K562 (cell line): Measurements from ENCODE around the gene LCE7A.

Experiments
- CEBPB ChIP-seq: fragments of 450-650 bp; IDR thresholded peaks from 2 replicates; pipeline ENCODE4 v1.6.1; 2016; ENCODE audit warnings: missing genetic modification characterization, missing compliant biosample characterization
- EGR1 ChIP-seq: fragments of 450-650 bp; conservative IDR thresholded peaks from 2 replicates; pipeline ENCODE4 v1.6.1; 2017; ENCODE audit warnings: mild to moderate bottlenecking
- HNRNPL ChIP-seq: fragments of 200-400 bp; formaldehyde crosslinking; IDR thresholded peaks from 2 replicates; pipeline ENCODE4 v1.6.1; 2017; ENCODE audit warnings: low read depth, mild to moderate bottlenecking, low read length
- KLF13 ChIP-seq: fragments of 450-650 bp; IDR thresholded peaks from 2 replicates; pipeline ENCODE4 v1.6.1; 2016; ENCODE audit warnings: missing genetic modification characterization, low read depth, mild to moderate bottlenecking, missing compliant biosample characterization, moderate library complexity, borderline replicate concordance
- MNT ChIP-seq, 2 experiments: fragments of 450-650 bp; conservative IDR thresholded peaks; 2 replicates each; pipeline ENCODE4 v1.6.1; 2017; ENCODE audit warnings: mild to moderate bottlenecking in 2 of 2, moderate library complexity in 2 of 2
- NCOA2 ChIP-seq, 2 experiments: fragments of 450-650 bp; IDR thresholded peaks; 2 replicates each; pipeline ENCODE4 v1.6.1; 2018; ENCODE audit warnings: mild to moderate bottlenecking in 2 of 2, moderate library complexity in 1 of 2; ENCODE audit not compliant: partially characterized antibody in 2 of 2
- NR2C1 ChIP-seq, 2 experiments: fragments of 450-650 bp; IDR thresholded peaks; 2 replicates each; pipeline ENCODE4 v1.6.1; 2017; ENCODE audit warnings: mild to moderate bottlenecking in 2 of 2, antibody characterized with exemption in 1 of 2, inconsistent platforms in 1 of 2, missing compliant biosample characterization in 1 of 2, missing genetic modification characterization in 1 of 2
- PRDM10 ChIP-seq: fragments of 450-650 bp; IDR thresholded peaks from 2 replicates; pipeline ENCODE4 v1.6.1; 2018; ENCODE audit not compliant: partially characterized antibody
- U2AF2 ChIP-seq: fragments of 200-400 bp; formaldehyde crosslinking; optimal IDR thresholded peaks from 2 replicates; pipeline ENCODE3; 2017; ENCODE audit warnings: low read depth, mild to moderate bottlenecking, low read length
- ZNF695 ChIP-seq: fragments of 450-650 bp; formaldehyde crosslinking; IDR thresholded peaks from 2 replicates; pipeline ENCODE4 v1.4.0; 2020; ENCODE audit warnings: mild to moderate bottlenecking, moderate library complexity
- TF ChIP-seq, protein P1 (sequence below): fragments of 250-450 bp; sonication (Bioruptor Pico); IDR thresholded peaks from 2 replicates; pipeline ENCODE4 v1.5.0; 2022; ENCODE audit warnings: mild to moderate bottlenecking
- TF ChIP-seq, protein P2 (sequence below): sonication (generic); formaldehyde crosslinking; IDR thresholded peaks from 2 replicates; pipeline ENCODE4 v1.5.0; 2020; ENCODE audit warnings: missing genetic modification reagents

DNA sequence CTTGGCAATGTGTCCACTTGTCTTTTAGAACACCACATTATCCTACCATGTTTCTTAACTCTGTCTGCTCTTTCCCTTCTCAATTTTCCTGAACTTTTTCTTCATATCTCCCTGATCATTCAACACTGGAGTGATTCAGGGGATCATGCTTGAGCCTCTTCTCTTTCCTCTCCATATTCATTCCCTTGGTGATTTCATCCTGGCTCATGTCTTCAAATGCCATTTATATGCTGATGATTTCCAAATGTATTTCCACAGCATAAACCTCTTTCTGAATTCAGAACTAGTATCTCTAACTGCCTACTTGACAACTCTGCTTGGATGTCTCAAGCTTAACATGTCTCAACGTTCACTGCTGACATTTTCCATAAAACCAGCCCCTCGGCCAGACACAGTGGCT, 40.1 kb downstream of the LCE7A start:
- no peak for TF ChIP-seq KLF13 (tag)
- TF ChIP-seq, protein P1, sequence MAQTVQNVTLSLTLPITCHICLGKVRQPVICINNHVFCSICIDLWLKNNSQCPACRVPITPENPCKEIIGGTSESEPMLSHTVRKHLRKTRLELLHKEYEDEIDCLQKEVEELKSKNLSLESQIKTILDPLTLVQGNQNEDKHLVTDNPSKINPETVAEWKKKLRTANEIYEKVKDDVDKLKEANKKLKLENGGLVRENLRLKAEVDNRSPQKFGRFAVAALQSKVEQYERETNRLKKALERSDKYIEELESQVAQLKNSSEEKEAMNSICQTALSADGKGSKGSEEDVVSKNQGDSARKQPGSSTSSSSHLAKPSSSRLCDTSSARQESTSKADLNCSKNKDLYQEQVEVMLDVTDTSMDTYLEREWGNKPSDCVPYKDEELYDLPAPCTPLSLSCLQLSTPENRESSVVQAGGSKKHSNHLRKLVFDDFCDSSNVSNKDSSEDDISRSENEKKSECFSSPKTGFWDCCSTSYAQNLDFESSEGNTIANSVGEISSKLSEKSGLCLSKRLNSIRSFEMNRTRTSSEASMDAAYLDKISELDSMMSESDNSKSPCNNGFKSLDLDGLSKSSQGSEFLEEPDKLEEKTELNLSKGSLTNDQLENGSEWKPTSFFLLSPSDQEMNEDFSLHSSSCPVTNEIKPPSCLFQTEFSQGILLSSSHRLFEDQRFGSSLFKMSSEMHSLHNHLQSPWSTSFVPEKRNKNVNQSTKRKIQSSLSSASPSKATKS (CRISPR knock-in tag): no peak
- TF ChIP-seq ZNF695 (CRISPR knock-in tag): no peak
- TF ChIP-seq, protein P2, sequence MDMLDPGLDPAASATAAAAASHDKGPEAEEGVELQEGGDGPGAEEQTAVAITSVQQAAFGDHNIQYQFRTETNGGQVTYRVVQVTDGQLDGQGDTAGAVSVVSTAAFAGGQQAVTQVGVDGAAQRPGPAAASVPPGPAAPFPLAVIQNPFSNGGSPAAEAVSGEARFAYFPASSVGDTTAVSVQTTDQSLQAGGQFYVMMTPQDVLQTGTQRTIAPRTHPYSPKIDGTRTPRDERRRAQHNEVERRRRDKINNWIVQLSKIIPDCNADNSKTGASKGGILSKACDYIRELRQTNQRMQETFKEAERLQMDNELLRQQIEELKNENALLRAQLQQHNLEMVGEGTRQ: no peak
- TF ChIP-seq MNT (conservative IDR thresholded peaks at IDR 0.05): no peak
- no peak for TF ChIP-seq CEBPB (tag)
- TF ChIP-seq NR2C1 (IDR thresholded peaks at IDR 0.05): no peak
- no peak for TF ChIP-seq NR2C1 (tag; IDR thresholded peaks at IDR 0.05)
- TF ChIP-seq NCOA2 (IDR thresholded peaks at IDR 0.05; ENCODE audit: partially characterized antibody in 2 of 2): no peak
- TF ChIP-seq PRDM10: no peak
- no peak for TF ChIP-seq U2AF2
- no peak for TF ChIP-seq HNRNPL
- no peak for TF ChIP-seq EGR1
